ENCODE data around the gene CTAGE8.
"Not testable (repeated sequence)": the region's sequence is repeated elsewhere in the genome, so short reads cannot be mapped to it uniquely, and the experiment has no call there.

CTAGE8 gene, protein sequence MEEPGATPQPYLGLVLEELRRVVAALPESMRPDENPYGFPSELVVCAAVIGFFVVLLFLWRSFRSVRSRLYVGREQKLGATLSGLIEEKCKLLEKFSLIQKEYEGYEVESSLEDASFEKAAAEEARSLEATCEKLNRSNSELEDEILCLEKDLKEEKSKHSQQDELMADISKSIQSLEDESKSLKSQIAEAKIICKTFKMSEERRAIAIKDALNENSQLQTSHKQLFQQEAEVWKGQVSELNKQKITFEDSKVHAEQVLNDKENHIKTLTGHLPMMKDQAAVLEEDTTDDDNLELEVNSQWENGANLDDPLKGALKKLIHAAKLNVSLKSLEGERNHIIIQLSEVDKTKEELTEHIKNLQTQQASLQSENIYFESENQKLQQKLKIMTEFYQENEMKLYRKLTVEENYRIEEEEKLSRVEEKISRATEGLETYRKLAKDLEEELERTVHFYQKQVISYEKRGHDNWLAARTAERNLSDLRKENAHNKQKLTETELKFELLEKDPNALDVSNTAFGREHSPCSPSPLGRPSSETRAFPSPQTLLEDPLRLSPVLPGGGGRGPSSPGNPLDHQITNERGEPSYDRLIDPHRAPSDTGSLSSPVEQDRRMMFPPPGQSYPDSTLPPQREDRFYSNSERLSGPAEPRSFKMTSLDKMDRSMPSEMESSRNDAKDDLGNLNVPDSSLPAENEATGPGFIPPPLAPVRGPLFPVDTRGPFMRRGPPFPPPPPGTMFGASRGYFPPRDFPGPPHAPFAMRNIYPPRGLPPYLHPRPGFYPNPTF

GRCh38 chr7:144269188-144269587 lies at the start of gene CTAGE8:
TSS of gene CTAGE8 (minus strand) at chr7:144269288. CDS start at chr7:144269250, 38 bp downstream.
- DNase-seq = not testable (repeated sequence)

GRCh38 chr7:144317537-144317936 lies 48.4 kb upstream of the CTAGE8 start:
- not testable (repeated sequence) for DNase-seq

- DNase-seq = not testable (repeated sequence)
Observed at GRCh38 chr7:144311872-144312469, 42.9 kb upstream of the CTAGE8 start, which contains the start of gene OR2A1. TSS of gene OR2A1 (plus strand) at chr7:144312419. CDS start at chr7:144318125, 5,706 bp downstream.

- DNase-seq = not testable (repeated sequence)
Observed at GRCh38 chr7:144311218-144311617, 42.1 kb upstream of the CTAGE8 start.

GRCh38 chr7:144309702-144310101 lies 40.6 kb upstream of the CTAGE8 start:
- not testable (repeated sequence) for DNase-seq

DNA sequence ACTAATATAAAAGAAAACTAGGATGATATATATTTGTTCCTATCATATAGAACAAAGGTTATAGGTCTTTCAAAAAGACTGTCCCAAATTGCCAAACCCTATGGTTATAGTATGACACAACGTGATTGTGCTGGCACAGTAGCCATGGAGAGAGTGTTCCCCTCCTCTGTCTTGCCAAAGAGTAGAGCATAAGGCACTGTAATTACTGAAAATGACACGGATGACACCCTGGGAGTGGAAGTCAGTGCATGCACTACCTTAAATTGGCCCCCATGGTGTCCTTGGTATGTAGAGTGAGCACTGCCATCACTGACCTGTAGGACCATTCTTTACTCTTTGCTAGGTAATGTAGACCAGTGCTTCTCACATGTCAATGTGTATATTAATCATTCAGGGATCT lies 36.1 kb upstream of the CTAGE8 start:
- DNase-seq = not testable (repeated sequence)

GRCh38 chr7:144303607-144304006 lies 34.5 kb upstream of the CTAGE8 start:
- DNase-seq = not testable (repeated sequence)

DNA sequence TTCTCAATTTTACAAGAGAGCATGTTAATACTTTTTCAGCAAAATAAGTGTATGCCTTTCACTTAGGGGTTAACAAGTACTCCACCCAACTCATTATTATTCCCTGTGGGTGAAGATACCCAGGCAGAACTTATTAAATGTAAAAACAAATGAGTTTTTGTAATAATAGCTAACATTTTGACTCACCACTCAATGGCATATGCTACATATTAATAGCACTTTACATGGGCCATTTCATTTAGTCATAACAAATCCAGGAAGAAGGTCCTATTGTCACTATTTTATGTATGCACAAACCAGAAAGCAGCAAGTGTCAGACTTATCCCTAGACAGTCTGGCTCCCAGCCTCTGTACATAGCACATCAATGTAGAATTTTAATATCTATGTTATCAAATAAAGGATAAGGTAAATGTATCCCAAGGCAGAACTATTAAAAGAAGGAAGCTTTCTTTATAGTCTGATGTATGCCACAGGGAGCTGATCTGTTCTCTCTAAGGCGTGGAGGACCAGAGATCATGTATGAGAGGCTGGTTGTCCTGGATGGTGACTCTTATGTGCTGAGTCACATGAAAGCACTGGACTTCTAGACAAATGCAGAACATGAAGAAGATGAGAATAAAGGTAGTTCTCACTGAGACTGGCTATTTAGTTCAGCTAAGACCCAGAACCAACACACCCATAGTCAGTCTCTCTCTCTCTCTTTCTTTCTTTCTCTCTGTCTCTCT lies 33.7 kb upstream of the CTAGE8 start:
- DNase-seq = not testable (repeated sequence)

DNA sequence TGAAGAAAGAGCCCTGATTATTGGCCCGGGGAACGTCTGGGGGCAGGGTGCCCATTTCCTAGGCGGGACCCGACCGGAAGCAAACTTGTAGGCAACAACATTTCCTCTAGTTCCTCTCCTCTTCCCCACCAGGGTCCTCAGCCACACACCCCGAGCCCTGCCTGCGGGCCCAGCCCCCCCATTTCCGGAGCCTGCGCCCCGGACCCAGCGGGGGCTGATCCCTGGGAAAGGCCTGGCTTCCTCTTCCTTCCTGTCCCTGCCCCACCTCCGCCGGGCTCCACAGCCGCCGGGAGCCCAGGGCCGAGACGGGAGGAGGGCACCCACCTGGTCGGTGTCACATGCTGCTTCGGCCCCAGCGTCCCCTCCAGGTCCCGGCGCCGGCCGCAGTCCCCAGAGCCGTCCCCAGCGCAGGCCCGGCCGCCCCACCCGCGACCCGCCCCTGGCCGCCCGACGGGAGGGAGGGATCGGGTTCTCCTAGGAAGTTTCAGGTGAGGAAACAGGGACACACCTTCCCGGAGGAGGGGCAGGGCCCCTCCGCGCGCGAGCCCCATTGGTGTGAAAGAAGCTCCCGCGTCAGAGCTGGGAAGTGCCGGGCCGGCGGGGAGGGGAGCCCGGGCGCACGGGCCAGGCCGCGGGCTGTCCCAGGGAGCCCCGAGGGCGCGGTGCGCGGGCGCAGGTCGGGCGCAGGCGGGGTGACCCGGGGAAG lies 24.9 kb upstream of the CTAGE8 start:
- DNase-seq = not testable (repeated sequence)

DNA sequence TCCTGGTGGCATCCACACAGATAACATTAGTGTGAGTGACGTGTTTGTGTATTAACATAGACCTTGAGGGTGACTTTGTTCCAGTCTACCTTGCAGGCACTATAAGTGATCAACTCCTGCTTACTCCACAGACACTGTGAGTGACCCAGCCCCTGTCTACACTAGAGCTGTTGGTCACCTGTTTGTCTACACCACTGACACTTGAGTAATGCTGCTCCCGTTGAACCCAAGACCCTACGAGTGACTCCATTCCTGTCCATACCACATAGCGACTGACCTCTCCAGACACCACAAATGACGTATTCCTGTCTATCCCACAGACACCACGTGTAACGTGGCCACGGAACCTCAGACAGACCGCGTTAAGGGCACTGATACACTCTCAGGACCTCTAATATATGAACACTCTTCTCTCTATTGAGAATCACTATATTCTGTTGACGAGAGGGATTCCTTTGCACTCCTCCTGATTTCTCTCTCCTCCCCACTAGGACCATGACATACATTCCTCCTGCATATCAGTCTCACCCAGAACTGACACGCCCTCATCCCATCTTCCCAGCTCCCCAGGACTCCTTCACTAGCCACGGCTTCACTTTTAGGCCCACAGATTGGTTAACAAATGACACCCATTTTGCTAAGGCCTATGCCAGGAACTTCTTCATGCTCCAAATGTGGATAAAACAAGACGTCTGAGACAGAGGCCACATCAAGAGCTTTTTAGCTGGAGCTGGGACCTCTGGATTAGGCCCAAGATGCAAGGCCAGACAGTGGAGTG lies 23.5 kb upstream of the CTAGE8 start:
- not testable (repeated sequence) for DNase-seq

DNA sequence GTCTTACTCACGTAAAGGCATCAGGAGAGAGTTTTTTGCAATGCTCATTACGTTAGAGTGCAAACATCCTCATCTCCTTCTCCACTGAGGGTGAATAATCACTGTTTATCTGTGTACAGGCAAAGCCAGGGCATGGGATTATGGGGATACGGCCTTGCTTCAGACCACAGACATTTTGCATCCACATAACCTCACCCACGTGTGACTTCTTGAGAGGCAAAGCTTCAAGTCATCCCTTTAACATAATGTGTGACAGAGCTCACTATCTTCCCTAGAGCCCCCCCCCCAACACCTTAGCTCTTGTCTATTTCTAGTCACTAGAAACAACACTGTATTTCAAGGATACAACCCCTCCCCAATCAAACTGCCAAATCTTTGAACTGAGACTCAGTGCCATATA lies 22.5 kb upstream of the CTAGE8 start:
- not testable (repeated sequence) for DNase-seq

DNA sequence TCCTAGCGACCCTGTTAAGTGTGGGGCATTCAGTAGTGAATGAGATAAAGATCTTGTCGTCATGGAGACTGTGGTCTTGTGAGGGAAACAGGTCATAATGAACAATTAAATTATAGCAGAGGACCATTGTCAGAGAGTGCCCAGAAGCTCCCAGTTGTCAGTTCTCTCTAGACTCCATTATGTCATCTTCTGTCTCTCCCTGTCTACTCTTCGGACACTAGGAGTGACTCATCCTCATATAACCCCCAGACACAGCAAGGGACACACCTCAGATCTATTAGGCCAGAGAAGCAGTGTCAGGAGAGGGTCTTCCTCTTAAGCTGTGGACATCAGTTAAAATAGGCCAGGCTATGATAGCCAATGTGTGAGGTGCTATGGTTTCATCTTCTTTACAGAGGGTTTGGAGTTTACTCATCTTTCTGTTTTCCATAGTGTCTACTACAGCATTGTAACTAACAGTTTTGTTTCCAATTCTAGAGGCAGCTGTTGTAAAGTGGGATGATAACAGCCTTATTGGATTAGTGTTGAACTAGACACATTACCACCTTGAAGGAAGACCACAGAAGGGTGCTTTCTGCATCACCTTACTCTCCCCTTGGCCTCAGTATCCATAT lies 18.2 kb upstream of the CTAGE8 start:
- not testable (repeated sequence) for DNase-seq

- not testable (repeated sequence) for DNase-seq
Observed at GRCh38 chr7:144283716-144284115, 14.6 kb upstream of the CTAGE8 start.

DNA sequence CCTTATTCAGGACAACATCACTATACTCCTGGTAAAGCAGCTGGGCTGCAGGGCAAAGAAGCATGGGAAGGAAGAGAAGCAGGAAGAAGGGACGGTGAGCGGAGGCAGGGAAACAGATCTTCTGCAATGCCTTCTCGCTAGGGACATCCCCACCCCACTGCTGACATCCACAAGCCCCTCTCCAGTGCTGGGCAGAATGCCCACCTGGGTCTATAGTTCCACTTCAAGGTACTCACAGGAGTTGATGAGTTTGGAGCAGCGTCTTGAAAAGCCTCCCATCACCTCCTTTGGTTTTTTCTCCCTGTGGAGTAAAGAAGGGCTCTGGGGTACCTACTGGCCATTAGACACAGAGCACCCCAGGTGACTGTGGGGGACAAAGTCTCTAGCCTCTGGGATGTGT lies 13.4 kb upstream of the CTAGE8 start:
- DNase-seq = not testable (repeated sequence)

- not testable (repeated sequence) for DNase-seq
Observed at GRCh38 chr7:144281981-144282380, 12.9 kb upstream of the CTAGE8 start.

- not testable (repeated sequence) for DNase-seq
Observed at GRCh38 chr7:144280010-144280409, 10.9 kb upstream of the CTAGE8 start.

- not testable (repeated sequence) for DNase-seq
Observed at GRCh38 chr7:144275281-144275680, 6.2 kb upstream of the CTAGE8 start.

- DNase-seq = not testable (repeated sequence)
Observed at GRCh38 chr7:144264692-144265091, 4.4 kb downstream of the CTAGE8 start, which contains the start of gene OR2A7. TSS of gene OR2A7 (minus strand) at chr7:144264792. CDS start at chr7:144259628, 5,164 bp downstream.

- DNase-seq = not testable (repeated sequence)
Observed at GRCh38 chr7:144262128-144262527, 7.0 kb downstream of the CTAGE8 start.

DNA sequence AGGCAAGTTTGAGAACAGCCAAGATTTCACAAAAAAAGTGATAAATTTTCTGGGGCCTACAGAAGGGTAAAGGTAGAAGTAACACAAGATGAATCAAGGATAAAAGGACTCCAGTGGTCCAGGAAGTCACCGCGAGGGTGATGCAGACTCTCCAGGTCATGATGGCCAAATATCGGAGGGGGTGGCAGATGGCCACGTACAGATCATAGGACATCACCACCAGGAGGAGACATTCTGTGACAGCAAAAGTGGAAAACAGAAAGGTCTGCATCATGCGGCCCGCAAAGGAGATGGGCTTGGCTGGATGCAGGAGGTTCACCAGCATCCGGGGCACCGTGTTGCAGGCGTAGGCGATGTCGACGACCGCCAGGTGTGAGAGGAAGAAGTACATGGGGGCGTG lies 10.0 kb downstream of the CTAGE8 start:
- DNase-seq = not testable (repeated sequence)

All from NK-92 treated with Interleukin-12 subunit alpha and Interleukin-12 subunit beta, amount 100 ng/mL, for 24 hours (cell line).